B cell (primary cell): ENCODE measurements around the gene GNAS.

Experiments
- EZH2 ChIP-seq: IDR thresholded peaks from 2 replicates; pipeline ENCODE4 v1.6.1; 2012; ENCODE audit warnings: borderline replicate concordance, low read depth, mild to moderate bottlenecking, moderate library complexity, low read length; ENCODE audit not compliant: insufficient read depth, poor library complexity, severe bottlenecking
- TF ChIP-seq, protein P1 (sequence below): fragments of 200-600 bp; IDR thresholded peaks from one replicate; pipeline ENCODE4 v1.8.0; 2022; ENCODE audit warnings: antibody characterized with exemption, mild to moderate bottlenecking

DNA sequence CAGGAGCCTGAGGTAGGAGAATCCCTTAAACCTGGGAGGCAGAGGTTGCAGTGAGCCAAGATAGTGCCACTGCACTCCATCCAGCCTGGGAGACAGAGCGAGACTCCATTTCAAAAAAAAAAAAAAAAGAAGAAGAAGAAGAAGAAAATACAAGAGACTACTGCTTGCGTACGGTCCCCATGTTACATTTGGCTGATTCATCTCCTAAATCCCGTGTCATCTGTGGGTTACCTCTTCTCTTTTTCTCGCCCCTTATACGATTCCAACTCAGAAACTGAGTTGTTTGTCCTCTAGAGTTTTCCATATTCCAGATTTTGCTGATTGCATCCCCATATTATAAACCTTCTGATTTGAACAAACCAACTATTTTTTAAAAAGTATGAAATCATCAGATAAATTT is 66.1 kb downstream of the GNAS start:
- TF ChIP-seq EZH2 = no peak
- TF ChIP-seq, protein P1, sequence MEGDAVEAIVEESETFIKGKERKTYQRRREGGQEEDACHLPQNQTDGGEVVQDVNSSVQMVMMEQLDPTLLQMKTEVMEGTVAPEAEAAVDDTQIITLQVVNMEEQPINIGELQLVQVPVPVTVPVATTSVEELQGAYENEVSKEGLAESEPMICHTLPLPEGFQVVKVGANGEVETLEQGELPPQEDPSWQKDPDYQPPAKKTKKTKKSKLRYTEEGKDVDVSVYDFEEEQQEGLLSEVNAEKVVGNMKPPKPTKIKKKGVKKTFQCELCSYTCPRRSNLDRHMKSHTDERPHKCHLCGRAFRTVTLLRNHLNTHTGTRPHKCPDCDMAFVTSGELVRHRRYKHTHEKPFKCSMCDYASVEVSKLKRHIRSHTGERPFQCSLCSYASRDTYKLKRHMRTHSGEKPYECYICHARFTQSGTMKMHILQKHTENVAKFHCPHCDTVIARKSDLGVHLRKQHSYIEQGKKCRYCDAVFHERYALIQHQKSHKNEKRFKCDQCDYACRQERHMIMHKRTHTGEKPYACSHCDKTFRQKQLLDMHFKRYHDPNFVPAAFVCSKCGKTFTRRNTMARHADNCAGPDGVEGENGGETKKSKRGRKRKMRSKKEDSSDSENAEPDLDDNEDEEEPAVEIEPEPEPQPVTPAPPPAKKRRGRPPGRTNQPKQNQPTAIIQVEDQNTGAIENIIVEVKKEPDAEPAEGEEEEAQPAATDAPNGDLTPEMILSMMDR = no peak
